ENCODE results near the gene PCYT2.

- TF ChIP-seq CTCF (optimal IDR thresholded peaks at IDR 0.05 in 1 of 3, IDR thresholded peaks at IDR 0.05 in 1 of 3, conservative IDR thresholded peaks at IDR 0.05 in 1 of 3; ENCODE audit: extremely low read depth in 1 of 3, insufficient read depth in 2 of 3, low read length in 3 of 3) (no peak), EZH2 (IDR thresholded peaks at IDR 0.05; ENCODE audit: low read length) (no peak)
Measured at GRCh38 chr17:81942167-81942553, 31.0 kb upstream of the PCYT2 start.

Measured in keratinocyte (primary cell).